ENCODE measurements around the gene PAM16.

Gene PAM16

DNA sequence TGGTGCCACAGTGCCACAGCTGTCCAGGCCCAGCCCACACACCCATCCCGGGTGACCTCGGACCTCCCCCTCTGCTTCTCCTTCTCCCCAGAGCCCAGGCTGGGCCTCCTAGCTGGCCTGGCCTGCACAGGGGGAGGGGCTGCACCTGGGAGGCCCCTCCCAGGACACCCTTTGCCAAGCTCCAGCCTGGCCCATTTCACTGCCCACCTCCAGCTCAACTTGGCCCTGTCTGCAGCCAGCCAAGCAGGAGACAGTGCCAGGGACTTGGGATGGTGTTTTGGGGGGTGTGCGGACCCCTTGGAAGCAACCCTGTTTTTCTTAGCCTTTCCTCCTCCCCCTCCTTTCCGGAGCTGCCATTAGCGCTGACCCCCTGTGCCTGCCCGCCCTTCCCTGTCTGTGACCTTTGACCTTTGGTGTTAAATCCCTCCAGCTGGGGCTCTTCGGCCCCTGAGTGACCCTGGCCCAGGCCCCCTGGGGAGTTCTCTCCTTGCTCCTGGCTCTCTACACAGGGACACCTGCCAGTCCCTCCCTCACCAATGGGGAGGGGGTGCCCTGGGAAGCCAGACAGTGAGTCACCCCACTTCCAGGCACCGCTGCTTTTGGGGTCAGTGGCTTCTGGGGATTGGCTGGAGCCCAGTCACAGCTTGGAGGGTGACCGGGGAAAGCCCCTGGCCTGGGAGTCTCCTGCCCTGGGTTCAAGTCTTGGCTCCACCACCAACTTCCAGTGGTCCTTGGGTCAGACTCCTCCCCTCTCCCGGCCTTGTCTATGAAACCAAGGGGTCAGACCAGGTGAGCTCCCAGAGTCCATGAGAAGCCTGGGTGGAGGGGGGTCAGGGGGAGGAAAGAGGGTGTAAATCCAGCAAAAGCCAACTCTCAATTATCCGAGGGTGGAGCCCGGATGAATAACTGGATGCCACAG lies 33.3 kb downstream of the PAM16 start:
- DNase-seq: no peak

GRCh38 chr16:4316864-4317531 lies 34.1 kb downstream of the PAM16 start:
- DNase-seq: no peak

DNA sequence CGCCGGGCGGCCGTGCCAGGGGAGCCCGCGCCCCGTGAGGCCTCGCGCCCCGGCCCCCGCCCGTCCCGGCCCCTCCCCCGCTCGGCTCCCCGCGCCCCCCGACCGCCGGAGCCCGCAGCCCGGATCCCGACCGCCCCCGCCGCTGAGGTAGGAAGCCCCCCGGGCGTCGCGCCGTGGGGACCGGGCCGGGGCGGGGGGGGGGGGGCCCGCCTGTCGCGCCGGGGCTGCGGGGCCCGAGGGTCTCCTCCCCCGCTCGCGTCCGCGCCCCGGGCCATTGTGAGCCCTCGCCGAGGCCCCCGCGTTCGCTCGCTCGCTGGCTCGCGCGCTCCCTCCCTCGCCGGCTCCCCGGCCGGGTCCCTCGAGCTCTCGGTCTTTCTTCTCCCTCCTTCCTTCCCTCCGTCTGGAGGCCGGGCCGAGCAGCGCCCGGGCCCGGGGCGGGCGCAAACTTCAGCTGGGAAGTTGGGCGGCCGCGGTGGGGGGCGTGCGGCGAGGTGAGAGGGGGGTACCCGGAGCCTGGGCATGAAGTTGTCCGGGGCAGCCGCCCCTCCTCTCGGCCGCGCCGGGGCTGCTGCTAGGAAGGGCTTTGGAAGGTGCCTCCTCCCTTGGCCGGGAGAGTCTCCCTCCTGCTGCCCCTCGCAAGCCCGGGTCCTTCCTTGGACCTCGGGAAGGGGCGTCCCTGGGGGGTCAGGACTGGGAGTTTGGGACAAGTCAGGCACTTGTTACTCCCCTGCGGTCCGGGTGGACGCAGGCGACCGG lies 34.8 kb downstream of the PAM16 start:
- no peak for DNase-seq

GRCh38 chr16:4315186-4316107 lies 35.7 kb downstream of the PAM16 start, which contains the start of gene GLIS2:
Gene GLIS2, plus strand, starts transcription at chr16:4316067. Its CDS starts 16,214 bp downstream, at chr16:4332281.
- no peak for DNase-seq

DNA sequence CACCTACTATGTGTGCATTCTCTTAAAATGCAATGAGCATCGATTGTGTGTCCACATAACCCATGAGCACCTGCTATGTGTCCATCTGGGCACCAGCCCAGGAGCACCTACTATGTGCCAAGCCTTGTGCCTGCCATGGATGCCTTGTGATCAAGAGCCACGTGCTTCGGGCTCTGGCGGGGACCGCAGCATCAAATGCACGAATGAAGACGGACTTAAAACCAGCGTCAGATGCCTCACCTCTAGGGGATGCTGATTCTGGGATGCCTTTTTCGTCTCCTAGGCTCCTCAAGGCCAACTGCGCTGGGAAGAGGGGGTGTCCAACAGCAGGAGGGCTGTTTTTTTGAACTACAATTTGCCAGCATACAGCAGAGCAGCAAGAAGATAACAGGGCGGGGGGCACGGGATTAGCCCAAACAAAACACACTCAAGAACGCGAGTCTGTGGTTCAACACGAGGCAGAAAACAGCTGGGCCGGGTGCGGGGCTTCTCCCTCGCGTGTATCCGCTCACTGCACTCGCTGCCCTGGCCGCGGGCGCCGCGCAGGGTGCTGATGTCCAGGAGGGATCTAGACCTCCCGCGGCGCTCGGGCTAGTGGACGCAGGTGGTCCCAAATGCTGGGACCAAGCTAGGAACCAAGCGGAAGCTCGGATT lies 36.5 kb downstream of the PAM16 start:
- no peak for DNase-seq

DNA sequence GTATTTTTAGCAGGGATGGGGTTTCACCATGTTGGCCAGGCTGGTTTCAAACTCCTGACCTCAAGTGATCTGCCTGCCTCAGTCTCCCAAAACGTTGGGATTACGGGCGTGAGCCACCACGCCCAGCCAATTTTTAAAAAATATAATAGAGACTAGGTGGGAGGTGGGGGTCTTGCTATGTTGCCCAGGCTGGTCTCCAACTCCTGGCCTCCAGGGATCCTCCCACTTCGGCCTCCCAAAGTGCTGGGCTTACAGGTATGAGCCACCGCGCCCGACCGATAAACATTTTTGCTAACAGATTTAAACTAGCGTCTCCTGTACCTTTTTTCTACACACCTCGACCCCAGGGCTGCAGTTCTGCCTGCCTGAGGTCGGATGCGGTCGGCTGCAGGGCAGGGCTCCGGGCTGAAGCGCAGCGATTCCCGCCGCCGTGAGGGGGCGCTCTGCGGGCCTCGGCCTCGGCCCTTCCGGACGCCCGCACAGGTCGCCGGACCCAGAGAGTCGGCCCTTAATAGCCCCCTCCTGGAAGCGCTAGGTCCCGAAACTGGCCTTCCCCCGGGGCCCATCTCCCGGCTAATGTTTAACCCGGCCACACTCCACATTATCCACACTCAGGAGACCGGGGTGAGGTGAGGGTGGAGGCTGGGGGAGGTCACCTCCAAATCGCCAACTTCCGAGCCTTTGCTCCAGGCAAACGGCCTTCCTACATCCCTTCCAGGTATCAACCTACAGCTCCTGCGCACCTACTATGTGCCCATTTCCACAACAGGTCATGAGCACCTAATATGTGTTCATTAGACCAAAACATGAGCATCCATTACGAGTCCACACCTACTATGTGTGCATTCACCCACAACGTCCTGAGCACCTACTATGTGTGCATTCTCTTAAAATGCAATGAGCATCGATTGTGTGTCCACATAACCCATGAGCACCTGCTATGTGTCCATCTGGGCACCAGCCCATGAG lies 37.3 kb downstream of the PAM16 start:
- DNase-seq: no peak

GRCh38 chr16:4309833-4310266 lies 41.3 kb downstream of the PAM16 start:
- no peak for DNase-seq

GRCh38 chr16:4309102-4309832 lies 41.9 kb downstream of the PAM16 start:
- no peak for DNase-seq

- DNase-seq: peak; percentile 24
Measured at GRCh38 chr16:4307215-4308037, 43.7 kb downstream of the PAM16 start.

DNA sequence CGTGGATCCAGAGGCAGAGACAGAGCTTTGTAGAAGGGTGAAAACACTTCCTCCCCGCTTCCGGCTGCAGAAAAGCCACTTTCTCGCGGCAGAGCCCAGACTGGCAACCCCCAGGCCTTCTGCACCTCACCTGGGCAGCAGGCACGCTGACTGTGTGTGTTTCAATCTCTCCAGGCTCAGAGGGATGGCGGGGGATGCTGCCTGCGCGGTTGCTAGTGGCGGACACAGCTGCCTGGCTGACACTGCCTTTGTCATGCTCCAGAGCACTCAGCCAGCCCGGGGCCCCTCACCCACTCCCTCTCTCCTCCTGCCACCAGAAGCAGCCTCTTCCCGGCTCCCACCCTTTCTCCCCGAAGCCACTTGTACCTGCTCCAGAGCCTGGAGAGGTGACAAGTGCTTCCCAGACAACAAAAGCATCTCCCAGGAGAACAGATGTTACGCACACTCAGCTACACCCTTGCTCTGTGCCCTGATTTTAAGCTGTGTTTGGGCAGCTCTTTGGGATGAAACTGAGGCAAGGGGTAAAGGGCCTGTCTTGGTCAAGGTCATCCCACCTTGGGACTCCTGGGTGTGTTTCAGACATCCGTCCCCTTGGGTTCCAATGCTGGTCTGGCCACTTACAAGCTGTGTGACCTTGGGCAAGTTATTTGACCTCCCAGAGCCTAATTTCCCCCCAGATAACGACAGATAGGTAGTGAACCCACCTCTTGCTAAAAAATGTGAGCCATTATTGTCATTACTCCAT lies 44.5 kb downstream of the PAM16 start:
- DNase-seq: peak; percentile 93

DNA sequence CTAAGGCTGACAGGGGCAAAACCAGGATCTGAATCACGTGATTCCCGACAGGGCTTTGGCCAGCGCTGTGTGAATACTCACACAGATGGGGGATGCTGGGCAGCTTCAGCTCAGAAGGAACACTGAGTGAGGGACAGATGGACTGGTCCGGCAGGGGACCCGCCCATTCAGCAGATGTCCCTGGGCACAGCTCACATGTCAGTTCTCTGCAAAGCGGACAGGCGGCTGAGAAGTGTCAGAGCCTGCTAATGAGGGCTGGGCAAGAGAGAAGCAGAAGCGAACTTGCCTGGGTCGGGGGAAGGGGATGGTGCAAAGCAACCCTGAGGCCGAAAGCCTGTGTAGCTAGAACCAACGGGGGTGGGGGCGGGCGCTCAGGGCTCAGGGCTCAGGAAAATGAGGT lies 47.1 kb downstream of the PAM16 start:
- peak; percentile 87 for DNase-seq

GRCh38 chr16:4301968-4302367 lies 49.2 kb downstream of the PAM16 start:
- no peak for DNase-seq

- DNase-seq: no peak
Measured at GRCh38 chr16:4301177-4301576, 49.9 kb downstream of the PAM16 start.

DNA sequence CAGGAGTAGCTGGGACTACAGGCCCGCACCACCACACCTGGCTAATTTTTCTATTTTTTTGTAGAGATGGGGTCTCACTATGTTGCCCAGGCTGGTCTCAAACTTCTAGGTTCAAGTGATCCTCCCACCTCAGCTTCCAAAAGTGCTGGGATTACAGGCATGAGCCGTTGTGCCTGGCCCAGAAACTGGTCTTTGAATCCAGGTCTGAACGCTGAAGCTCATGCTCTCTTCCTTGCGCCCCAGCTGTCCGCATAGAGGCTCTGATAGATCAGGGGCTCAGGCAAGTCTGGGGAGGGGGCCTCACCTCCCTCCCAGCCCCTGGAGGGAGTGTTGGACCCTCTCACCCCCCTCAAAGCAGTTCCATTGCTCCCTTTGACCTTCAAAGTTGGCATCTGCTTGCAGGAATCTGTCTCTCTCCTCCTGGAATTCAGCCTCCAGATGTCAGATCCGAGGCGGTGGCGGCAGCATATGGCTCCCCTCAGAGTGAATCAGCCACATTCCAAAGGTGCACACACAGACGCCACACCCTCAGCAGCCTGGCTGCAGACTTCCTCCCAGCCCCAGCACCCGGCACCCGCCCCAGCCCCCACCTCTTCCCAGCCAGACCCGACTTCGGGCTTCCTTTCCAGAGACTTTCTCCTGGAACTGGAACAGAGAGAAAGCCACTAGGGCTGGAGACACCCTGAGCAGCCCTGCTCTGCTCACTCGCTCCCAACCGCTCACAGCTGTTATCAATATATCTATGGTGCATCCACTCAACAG lies 52.2 kb downstream of the PAM16 start:
- peak; percentile 46 for DNase-seq

DNA sequence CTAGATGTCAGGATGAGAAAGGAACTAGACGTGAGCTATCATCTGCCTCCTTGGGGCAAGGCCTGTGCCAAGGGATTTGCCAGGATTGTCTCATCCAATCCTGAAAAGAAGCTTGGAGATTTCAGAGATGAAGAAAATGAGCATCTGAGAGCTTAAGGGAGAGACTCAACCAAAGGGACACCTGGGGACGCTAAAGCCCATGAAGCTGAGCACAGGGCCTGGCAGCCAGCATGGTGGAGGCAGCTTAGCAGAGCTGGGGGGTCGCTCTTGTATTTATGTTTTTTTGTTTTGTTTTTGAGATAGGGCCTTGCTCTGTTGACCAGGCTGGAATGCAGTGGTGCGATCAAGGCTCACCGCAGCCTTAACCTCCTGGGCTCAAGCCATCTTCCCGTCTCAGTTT lies 53.6 kb downstream of the PAM16 start:
- DNase-seq: no peak

GRCh38 chr16:4295581-4295980 lies 55.5 kb downstream of the PAM16 start:
- DNase-seq: no peak

- peak; percentile 53 for DNase-seq
Measured at GRCh38 chr16:4293822-4294457, 57.2 kb downstream of the PAM16 start.
